WTC11 (cell line): ENCODE data around the gene MCRIP2. TPM values are rescaled to one million over a fixed set of nuclear protein-coding genes. Genes with fewer than 3 reads are reported as not detected.

Experiments
- ATAC-seq: fragments of 200-7000 bp; cut with Tn5 transposase; 2 replicates; pipeline ENCODE4 v1.10.0; 2021; ENCODE audit warnings: mild to moderate bottlenecking, moderate library complexity
- CTCF ChIA-PET: fragments of 300-600 bp; sonication (Branson Sonifier 250); formaldehyde crosslinking; loops from one replicate; lab custom pipeline; 2021; ENCODE audit warnings: antibody characterized with exemption; lab: Charles Lee
- POLR2A ChIA-PET: fragments of 350-600 bp; sonication (Branson Sonifier 250); formaldehyde crosslinking; loops from one replicate; lab custom pipeline; 2021; ENCODE audit warnings: antibody characterized with exemption; lab: Charles Lee
- DNase-seq: peaks from one replicate; pipeline ENCODE4 v3.0.0; 2021; ENCODE audit warnings: low spot score
- H3K27ac Mint-ChIP-seq: 2 replicates; pipeline ENCODE4 v1.8.0; 2021; ENCODE audit warnings: mixed read lengths
- H3K27me3 Mint-ChIP-seq: 2 replicates; pipeline ENCODE4 v1.8.0; 2021; ENCODE audit warnings: low read depth, mild to moderate bottlenecking, moderate library complexity, mixed read lengths
- H3K36me3 Mint-ChIP-seq: 2 replicates; pipeline ENCODE4 v1.8.0; 2021; ENCODE audit warnings: mixed read lengths
- H3K4me1 Mint-ChIP-seq: 2 replicates; pipeline ENCODE4 v1.8.0; 2022; ENCODE audit warnings: mixed read lengths
- H3K4me3 Mint-ChIP-seq: 2 replicates; pipeline ENCODE4 v1.8.0; 2021; ENCODE audit warnings: mild to moderate bottlenecking, moderate library complexity, mixed read lengths
- H3K9me3 Mint-ChIP-seq: 2 replicates; pipeline ENCODE4 v1.8.0; 2021; ENCODE audit warnings: mixed read lengths
- ATF1 ChIP-seq: sonication (generic); formaldehyde crosslinking; IDR thresholded peaks from 2 replicates; pipeline ENCODE4 v1.8.1; 2023; ENCODE audit warnings: mild to moderate bottlenecking, moderate library complexity, missing genetic modification reagents
- CBFB ChIP-seq: sonication (generic); formaldehyde crosslinking; IDR thresholded peaks from 2 replicates; pipeline ENCODE4 v1.8.1; 2022; ENCODE audit warnings: mild to moderate bottlenecking, low read depth, missing genetic modification reagents
- EMX1 ChIP-seq: fragments of 250-450 bp; sonication (Bioruptor Pico); IDR thresholded peaks from 2 replicates; pipeline ENCODE4 v1.8.0; 2021; ENCODE audit warnings: mild to moderate bottlenecking
- GABPB1 ChIP-seq: sonication (generic); formaldehyde crosslinking; IDR thresholded peaks from 2 replicates; pipeline ENCODE4 v1.8.1; 2023; ENCODE audit warnings: mild to moderate bottlenecking, missing genetic modification reagents
- IRF2 ChIP-seq: sonication (generic); formaldehyde crosslinking; IDR thresholded peaks from 2 replicates; pipeline ENCODE4 v1.8.0; 2022; ENCODE audit warnings: low read depth, missing genetic modification reagents, borderline replicate concordance
- JAZF1 ChIP-seq: fragments of 250-450 bp; sonication (Bioruptor Pico); IDR thresholded peaks from 2 replicates; pipeline ENCODE4 v1.9.0; 2021; ENCODE audit warnings: moderate library complexity, mild to moderate bottlenecking, inconsistent platforms
- JUN ChIP-seq: sonication (generic); formaldehyde crosslinking; IDR thresholded peaks from 2 replicates; pipeline ENCODE4 v1.8.0; 2023; ENCODE audit warnings: mild to moderate bottlenecking, missing genetic modification reagents
- NR3C1 ChIP-seq: sonication (generic); formaldehyde crosslinking; conservative IDR thresholded peaks from 2 replicates; pipeline ENCODE4 v1.8.1; 2023; ENCODE audit warnings: low read depth, mild to moderate bottlenecking, missing genetic modification reagents
- SMAD4 ChIP-seq: sonication (generic); formaldehyde crosslinking; IDR thresholded peaks from 2 replicates; pipeline ENCODE4 v1.8.0; 2022; ENCODE audit warnings: mild to moderate bottlenecking, missing genetic modification reagents
- TCF7 ChIP-seq: sonication (generic); formaldehyde crosslinking; IDR thresholded peaks from 2 replicates; pipeline ENCODE4 v1.8.0; 2022; ENCODE audit warnings: mild to moderate bottlenecking, low read depth, missing genetic modification reagents, moderate library complexity
- ZNF317 ChIP-seq: sonication (generic); formaldehyde crosslinking; IDR thresholded peaks from 2 replicates; pipeline ENCODE4 v1.8.1; 2023; ENCODE audit warnings: low read depth, mild to moderate bottlenecking, moderate library complexity, missing genetic modification reagents, borderline replicate concordance
- ZNF671 ChIP-seq: fragments of 250-450 bp; sonication (Bioruptor Pico); IDR thresholded peaks from 2 replicates; pipeline ENCODE4 v1.8.0; 2021; ENCODE audit warnings: mild to moderate bottlenecking
- total RNA-seq: library from RNA; stranded (reverse); gene quantifications from 3 replicates; pipeline ENCODE4 v1.2.3, GENCODE V29; 2021
- TF ChIP-seq, protein P1 (sequence below): sonication (generic); formaldehyde crosslinking; IDR thresholded peaks from 2 replicates; pipeline ENCODE4 v1.8.1; 2022; ENCODE audit warnings: low read depth, missing genetic modification reagents, borderline replicate concordance
- TF ChIP-seq, protein P2 (sequence below): sonication (generic); formaldehyde crosslinking; IDR thresholded peaks from 2 replicates; pipeline ENCODE4 v1.8.1; 2023; ENCODE audit warnings: mild to moderate bottlenecking, missing genetic modification reagents, moderate library complexity
- TF ChIP-seq, protein P3 (sequence below): fragments of 250-450 bp; sonication (Bioruptor Pico); IDR thresholded peaks from 2 replicates; pipeline ENCODE4 v1.9.0; 2021; ENCODE audit warnings: moderate library complexity, mild to moderate bottlenecking, inconsistent platforms, borderline replicate concordance
- TF ChIP-seq, protein P4 (sequence below): fragments of 250-450 bp; sonication (Bioruptor Pico); IDR thresholded peaks from 2 replicates; pipeline ENCODE4 v1.9.0; 2021; ENCODE audit warnings: mild to moderate bottlenecking
- TF ChIP-seq, protein P5 (sequence below): sonication (generic); formaldehyde crosslinking; IDR thresholded peaks from 2 replicates; pipeline ENCODE4 v1.8.1; 2022; ENCODE audit warnings: missing genetic modification reagents, borderline replicate concordance
- TF ChIP-seq, protein P6 (sequence below): sonication (generic); formaldehyde crosslinking; IDR thresholded peaks from 2 replicates; pipeline ENCODE4 v1.8.1; 2023; ENCODE audit warnings: mild to moderate bottlenecking, missing genetic modification reagents, borderline replicate concordance

MCRIP2 gene
- total RNA-seq, 1 experiment from 2014 or later = 63.3 TPM

DNA sequence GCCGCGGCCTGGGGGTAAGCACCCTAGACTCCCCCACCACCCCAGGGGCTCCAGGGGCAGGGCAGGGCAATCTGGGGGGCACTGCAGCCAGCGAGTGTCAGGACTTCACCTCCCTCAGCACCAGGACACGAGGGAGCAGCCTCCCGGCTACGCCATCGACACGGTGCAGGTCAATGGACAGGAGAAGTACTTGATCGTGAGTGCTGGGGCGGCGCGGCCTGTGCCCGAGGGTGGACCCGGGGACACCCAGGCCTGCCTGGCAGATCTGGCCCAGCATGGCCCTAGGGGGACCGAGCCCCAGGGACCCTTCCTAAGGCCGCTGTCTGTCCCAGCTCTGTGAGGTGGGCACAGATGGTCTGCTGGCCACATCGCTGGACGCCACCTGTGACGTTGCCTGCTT, 30.7 kb downstream of the MCRIP2 start:
- DNase-seq (no peak), ATAC-seq (no peak)
- Mint-ChIP-seq H3K36me3 (peaks cover 11% of the 10 kb centered on the region), H3K9me3 (no peaks in the 10 kb centered on the region), H3K4me3 (no peak overlapping the region), H3K27me3 (no peaks in the 10 kb centered on the region), H3K4me1 (peaks cover 12% of the 10 kb centered on the region), H3K27ac (no peak overlapping the region)
- TF ChIP-seq, protein P1, sequence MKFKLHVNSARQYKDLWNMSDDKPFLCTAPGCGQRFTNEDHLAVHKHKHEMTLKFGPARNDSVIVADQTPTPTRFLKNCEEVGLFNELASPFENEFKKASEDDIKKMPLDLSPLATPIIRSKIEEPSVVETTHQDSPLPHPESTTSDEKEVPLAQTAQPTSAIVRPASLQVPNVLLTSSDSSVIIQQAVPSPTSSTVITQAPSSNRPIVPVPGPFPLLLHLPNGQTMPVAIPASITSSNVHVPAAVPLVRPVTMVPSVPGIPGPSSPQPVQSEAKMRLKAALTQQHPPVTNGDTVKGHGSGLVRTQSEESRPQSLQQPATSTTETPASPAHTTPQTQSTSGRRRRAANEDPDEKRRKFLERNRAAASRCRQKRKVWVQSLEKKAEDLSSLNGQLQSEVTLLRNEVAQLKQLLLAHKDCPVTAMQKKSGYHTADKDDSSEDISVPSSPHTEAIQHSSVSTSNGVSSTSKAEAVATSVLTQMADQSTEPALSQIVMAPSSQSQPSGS = no peak
- TF ChIP-seq IRF2 (CRISPR knock-in tag) (no peak), ATF1 (CRISPR knock-in tag) (no peak), GABPB1 (CRISPR knock-in tag) (no peak), ZNF317 (no peak), TCF7 (CRISPR knock-in tag) (no peak), JAZF1 (CRISPR knock-in tag) (no peak), SMAD4 (no peak), ZNF671 (CRISPR knock-in tag) (no peak)
- TF ChIP-seq, protein P2, sequence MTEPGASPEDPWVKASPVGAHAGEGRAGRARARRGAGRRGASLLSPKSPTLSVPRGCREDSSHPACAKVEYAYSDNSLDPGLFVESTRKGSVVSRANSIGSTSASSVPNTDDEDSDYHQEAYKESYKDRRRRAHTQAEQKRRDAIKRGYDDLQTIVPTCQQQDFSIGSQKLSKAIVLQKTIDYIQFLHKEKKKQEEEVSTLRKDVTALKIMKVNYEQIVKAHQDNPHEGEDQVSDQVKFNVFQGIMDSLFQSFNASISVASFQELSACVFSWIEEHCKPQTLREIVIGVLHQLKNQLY = no peak
- TF ChIP-seq, protein P3, sequence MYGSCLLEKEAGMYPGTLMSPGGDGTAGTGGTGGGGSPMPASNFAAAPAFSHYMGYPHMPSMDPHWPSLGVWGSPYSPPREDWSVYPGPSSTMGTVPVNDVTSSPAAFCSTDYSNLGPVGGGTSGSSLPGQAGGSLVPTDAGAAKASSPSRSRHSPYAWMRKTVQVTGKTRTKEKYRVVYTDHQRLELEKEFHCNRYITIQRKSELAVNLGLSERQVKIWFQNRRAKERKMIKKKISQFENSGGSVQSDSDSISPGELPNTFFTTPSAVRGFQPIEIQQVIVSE (CRISPR knock-in tag) = no peak
- TF ChIP-seq, protein P4, sequence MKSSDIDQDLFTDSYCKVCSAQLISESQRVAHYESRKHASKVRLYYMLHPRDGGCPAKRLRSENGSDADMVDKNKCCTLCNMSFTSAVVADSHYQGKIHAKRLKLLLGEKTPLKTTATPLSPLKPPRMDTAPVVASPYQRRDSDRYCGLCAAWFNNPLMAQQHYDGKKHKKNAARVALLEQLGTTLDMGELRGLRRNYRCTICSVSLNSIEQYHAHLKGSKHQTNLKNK = no peak
- TF ChIP-seq, protein P5, sequence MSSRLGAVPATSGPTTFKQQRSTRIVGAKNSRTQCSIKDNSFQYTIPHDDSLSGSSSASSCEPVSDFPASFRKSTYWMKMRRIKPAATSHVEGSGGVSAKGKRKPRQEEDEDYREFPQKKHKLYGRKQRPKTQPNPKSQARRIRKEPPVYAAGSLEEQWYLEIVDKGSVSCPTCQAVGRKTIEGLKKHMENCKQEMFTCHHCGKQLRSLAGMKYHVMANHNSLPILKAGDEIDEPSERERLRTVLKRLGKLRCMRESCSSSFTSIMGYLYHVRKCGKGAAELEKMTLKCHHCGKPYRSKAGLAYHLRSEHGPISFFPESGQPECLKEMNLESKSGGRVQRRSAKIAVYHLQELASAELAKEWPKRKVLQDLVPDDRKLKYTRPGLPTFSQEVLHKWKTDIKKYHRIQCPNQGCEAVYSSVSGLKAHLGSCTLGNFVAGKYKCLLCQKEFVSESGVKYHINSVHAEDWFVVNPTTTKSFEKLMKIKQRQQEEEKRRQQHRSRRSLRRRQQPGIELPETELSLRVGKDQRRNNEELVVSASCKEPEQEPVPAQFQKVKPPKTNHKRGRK (CRISPR knock-in tag) = no peak
- CTCF ChIA-PET = interaction anchor here (0.7 kb wide), 1 partner anchor 12 kb away, joined by 4 read pairs; no protein-coding TSS in a partner anchor
- POLR2A ChIA-PET = no interaction called here

DNA sequence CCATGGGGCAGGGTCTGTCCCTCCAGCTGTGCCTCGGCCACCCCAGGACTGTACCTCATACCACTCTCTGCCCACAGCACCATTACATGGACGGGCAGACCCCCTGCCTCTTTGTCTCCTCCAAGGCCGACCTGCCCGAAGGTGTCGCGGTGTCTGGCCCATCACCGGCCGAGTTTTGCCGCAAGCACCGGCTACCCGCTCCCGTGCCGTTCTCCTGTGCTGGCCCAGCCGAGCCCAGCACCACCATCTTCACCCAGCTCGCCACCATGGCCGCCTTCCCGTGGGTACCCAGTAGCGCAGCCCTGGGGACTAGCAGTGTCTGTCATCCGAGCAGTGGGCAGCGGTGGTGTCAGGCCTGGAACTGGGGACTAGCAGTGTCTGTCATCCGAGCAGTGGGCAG, 31.2 kb downstream of the MCRIP2 start:
- ATAC-seq (no peak), DNase-seq (no peak)
- CTCF ChIA-PET = no interaction called here
- Mint-ChIP-seq H3K4me1 (peaks cover 12% of the 10 kb centered on the region), H3K36me3 (peaks cover 11% of the 10 kb centered on the region), H3K4me3 (no peak overlapping the region), H3K9me3 (no peaks in the 10 kb centered on the region), H3K27ac (no peak overlapping the region), H3K27me3 (no peaks in the 10 kb centered on the region)
- POLR2A ChIA-PET = no interaction called here
- TF ChIP-seq CBFB (CRISPR knock-in tag) (no peak), JUN (no peak), NR3C1 (CRISPR knock-in tag) (no peak), EMX1 (no peak)
- TF ChIP-seq, protein P6, sequence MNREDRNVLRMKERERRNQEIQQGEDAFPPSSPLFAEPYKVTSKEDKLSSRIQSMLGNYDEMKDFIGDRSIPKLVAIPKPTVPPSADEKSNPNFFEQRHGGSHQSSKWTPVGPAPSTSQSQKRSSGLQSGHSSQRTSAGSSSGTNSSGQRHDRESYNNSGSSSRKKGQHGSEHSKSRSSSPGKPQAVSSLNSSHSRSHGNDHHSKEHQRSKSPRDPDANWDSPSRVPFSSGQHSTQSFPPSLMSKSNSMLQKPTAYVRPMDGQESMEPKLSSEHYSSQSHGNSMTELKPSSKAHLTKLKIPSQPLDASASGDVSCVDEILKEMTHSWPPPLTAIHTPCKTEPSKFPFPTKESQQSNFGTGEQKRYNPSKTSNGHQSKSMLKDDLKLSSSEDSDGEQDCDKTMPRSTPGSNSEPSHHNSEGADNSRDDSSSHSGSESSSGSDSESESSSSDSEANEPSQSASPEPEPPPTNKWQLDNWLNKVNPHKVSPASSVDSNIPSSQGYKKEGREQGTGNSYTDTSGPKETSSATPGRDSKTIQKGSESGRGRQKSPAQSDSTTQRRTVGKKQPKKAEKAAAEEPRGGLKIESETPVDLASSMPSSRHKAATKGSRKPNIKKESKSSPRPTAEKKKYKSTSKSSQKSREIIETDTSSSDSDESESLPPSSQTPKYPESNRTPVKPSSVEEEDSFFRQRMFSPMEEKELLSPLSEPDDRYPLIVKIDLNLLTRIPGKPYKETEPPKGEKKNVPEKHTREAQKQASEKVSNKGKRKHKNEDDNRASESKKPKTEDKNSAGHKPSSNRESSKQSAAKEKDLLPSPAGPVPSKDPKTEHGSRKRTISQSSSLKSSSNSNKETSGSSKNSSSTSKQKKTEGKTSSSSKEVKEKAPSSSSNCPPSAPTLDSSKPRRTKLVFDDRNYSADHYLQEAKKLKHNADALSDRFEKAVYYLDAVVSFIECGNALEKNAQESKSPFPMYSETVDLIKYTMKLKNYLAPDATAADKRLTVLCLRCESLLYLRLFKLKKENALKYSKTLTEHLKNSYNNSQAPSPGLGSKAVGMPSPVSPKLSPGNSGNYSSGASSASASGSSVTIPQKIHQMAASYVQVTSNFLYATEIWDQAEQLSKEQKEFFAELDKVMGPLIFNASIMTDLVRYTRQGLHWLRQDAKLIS (CRISPR knock-in tag) = no peak
